DMS79 treated with DMSO at 0.1 percent for 48 hours (cell line): ENCODE data around the gene PRRT1.
A peak's percentile ranks its signal among the peaks of the same experiment; 100 is the strongest.
"Not testable (repeated sequence)": the region's sequence is repeated elsewhere in the genome, so short reads cannot be mapped to it uniquely, and the experiment has no call there.

Experiments
- DNase-seq: peaks from one replicate; lab custom pipeline; 2025; lab: John Stamatoyannopoulos, UW

PRRT1 gene

GRCh38 chr6:32187725-32188380 lies 36.1 kb upstream of the PRRT1 start:
- not testable (repeated sequence) for DNase-seq

GRCh38 chr6:32187009-32187709 lies 35.4 kb upstream of the PRRT1 start:
- DNase-seq = no peak

- DNase-seq = not testable (repeated sequence)
These were observed 34.6 kb upstream of the PRRT1 start for GRCh38 chr6:32186151-32186840.

- not testable (repeated sequence) for DNase-seq
These were observed 34.0 kb upstream of the PRRT1 start for GRCh38 chr6:32185681-32186131.

- no peak for DNase-seq
These were observed 32.4 kb upstream of the PRRT1 start, which contains the start of gene AGER for GRCh38 chr6:32184084-32184640. Gene AGER (minus strand): TSS chr6:32184253. CDS start chr6:32184222, 31 bp downstream.

GRCh38 chr6:32183483-32184083 lies 31.8 kb upstream of the PRRT1 start:
- DNase-seq = no peak

DNA sequence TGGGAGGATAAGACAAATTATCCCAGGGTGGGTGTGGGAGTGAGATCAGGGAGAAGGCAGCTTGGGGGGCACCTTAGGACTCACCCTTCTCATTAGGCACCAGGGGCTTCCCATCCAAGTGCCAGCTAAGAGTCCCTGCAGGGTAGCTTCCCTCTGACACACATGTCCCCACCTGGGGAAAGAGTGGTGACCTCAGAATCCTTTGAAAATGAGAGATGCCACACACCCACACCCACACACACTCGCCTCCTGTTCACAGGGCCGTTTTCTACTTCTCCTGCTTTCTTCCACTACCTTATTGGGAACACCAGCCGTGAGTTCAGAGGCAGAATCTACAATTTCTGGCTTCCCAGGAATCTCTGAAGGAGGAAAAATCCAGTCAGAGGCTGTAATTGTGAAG lies 31.3 kb upstream of the PRRT1 start:
- no peak for DNase-seq

DNA sequence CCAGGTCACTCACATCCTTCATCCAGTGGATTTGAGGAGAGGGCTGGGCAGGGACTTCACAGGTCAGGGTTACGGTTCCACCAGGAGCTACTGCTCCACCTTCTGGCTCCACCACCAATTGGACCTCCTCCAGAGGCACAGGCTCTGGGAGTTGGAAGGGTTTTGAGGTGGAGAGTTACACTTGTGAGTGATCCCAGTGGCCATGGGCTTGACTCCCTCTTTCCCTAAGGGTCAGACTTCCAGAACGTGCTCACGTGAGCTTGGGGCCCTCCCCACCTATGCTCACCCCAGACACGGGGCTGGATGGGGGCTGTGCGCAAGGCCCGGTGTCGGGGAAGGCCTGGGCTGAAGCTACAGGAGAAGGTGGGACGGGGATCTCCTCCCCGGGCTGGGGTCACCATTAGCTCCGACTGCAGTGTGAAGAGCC lies 30.8 kb upstream of the PRRT1 start:
- DNase-seq = no peak

DNA sequence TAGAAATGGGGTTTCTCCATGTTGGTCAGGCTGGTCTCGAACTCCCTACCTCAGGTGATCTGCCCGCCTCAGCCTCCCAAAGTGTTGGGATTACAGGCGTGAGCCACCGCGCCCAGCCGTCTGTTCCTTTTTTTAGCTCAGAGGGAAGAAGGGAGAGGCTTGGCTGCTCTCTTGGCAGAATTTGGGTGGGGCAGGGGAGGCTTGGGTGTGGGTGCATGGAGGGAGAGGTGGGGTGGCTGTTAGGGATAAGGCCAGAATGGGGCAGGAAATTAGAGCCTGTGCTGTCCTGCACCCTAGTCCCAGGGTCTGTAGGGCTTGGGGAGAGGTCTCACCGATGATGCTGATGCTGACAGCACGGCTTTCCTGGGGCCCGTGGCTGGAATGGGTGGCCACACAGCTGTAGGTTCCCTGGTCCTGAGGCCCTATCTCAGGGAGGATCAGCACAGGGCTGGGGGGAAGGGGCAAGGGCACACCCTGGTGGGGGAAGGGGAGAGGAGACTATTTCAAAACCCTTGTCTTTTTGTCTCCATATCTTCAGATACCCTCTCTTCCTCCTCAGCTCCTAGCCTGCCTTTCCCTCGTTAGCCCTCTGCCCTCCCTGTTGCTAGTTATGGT lies 30.3 kb upstream of the PRRT1 start:
- no peak for DNase-seq

DNA sequence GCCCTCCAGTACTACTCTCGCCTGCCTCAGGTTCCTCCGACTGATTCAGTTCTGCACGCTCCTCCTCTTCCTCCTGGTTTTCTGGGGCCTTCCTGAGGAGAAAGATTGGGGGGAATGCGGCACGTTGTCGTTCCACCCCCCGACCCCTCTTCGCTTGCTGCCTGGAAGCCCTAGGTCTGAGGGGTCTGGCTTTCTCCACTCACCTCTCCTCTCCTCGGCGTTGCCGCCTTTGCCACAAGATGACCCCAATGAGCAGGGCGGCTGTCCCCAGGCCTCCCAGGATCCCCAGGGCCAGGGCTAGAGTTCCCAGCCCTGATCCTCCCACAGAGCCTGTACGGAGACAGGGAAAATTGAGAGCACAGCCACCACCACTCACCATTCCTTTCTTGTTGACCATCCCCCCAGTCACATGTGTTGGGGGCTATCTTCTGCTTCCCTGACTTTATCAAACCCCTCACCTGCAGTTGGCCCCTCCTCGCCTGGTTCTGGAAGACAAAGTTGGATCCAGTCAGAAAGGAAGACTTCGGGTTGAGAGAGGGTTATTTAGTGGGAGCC lies 29.5 kb upstream of the PRRT1 start:
- DNase-seq = no peak

GRCh38 chr6:32179766-32180405 lies 28.1 kb upstream of the PRRT1 start:
- no peak for DNase-seq

- peak; percentile 30 for DNase-seq
These were observed 27.1 kb upstream of the PRRT1 start for GRCh38 chr6:32178547-32179440.

- peak; percentile 100 for DNase-seq
These were observed 26.2 kb upstream of the PRRT1 start, which contains the start of gene RNF5 for GRCh38 chr6:32177788-32178546. Gene RNF5 (plus strand): TSS chr6:32178405. CDS start chr6:32178512, 107 bp downstream.

- peak; percentile 96 for DNase-seq
These were observed 25.5 kb upstream of the PRRT1 start for GRCh38 chr6:32177183-32177787.

DNA sequence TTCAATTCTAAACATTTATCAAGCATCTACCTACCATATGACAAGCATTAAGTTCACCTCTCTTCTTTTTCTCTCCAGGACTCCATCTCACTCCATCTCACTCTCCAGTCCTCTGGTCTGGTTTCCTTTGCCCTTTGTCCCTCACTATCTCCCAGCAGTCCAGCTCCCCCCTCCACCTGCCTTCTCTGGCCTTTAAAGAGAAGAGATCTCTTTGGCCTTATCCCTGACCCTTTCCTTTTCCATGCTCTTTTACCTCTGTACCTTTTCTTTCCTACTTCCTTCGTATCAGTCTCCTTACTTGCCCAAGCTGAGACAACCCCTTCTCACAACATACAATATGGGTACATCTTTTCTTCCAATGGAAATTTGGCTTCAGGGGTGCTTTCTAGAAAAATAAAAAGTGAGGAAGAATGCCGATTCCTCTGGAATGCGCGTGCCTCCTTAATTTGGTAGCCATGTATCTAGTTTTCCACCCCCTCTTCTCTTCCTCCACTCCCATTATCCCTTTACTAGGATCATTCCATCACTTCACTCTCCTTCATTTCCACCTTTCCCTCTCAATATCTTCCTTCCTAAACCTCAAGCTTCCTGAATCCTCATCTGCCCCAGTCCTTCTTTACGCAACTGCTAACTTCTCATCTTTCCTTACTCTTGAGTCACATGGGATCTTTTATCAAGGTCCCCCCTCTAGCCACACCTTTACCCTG lies 24.9 kb upstream of the PRRT1 start:
- peak; percentile 86 for DNase-seq

- peak; percentile 96 for DNase-seq
These were observed 24.2 kb upstream of the PRRT1 start, which contains the start of gene AGPAT1 for GRCh38 chr6:32175711-32176475. Gene AGPAT1 (minus strand): TSS chr6:32176084. CDS start chr6:32171496, 4,588 bp downstream.

DNA sequence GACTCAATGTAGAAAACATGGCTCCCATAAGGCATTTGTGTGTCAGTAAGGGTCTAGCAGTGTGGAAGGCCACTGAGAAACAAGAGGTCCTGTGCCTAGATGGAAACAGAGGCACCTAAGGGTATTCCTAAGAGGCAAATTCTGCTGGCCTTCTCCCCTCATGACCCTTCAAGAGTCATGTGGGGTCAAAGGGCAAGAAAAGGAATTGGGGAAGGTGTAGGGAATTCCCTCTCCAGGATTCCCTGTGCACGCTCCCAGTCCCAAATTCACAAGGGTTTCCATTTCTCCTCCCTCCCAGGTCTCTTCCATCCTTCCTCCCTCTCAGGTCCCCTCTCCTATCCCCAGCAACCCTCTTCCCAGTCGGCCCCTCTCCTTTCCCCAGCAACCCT lies 23.6 kb upstream of the PRRT1 start:
- DNase-seq = no peak
